Trophoblast cell (in vitro differentiated cells and primary cell): ENCODE results near the gene MRFAP1L1.

ENCODE experiments used
- DNase-seq, 2 donors: peaks; one replicate each; pipeline ENCODE4 v3.0.0-alpha.2; 2016
- H2AFZ ChIP-seq: 2 replicates; pipeline ENCODE4 v1.6.1; 2013; ENCODE audit warnings: low read length, moderate library complexity, mild to moderate bottlenecking; ENCODE audit not compliant: insufficient read depth, poor library complexity
- H2AK5ac ChIP-seq: 2 replicates; pipeline ENCODE4 v1.6.1; 2013; ENCODE audit warnings: mild to moderate bottlenecking, low read length
- H2BK120ac ChIP-seq: 2 replicates; pipeline ENCODE4 v1.6.1; 2013; ENCODE audit warnings: low read length, mild to moderate bottlenecking, moderate library complexity; ENCODE audit not compliant: insufficient read depth, poor library complexity
- H2BK12ac ChIP-seq: 2 replicates; pipeline ENCODE4 v1.6.1; 2013; ENCODE audit warnings: mild to moderate bottlenecking, low read length, moderate library complexity
- H2BK5ac ChIP-seq: 2 replicates; pipeline ENCODE4 v1.6.1; 2013; ENCODE audit warnings: low read length, low read depth, moderate library complexity, mild to moderate bottlenecking; ENCODE audit not compliant: poor library complexity
- H3K14ac ChIP-seq: 2 replicates; pipeline ENCODE4 v1.6.1; 2013; ENCODE audit warnings: mild to moderate bottlenecking, low read length
- H3K18ac ChIP-seq: 2 replicates; pipeline ENCODE4 v1.6.1; 2013; ENCODE audit warnings: mild to moderate bottlenecking, low read length
- H3K23ac ChIP-seq: 2 replicates; pipeline ENCODE4 v1.6.1; 2013; ENCODE audit warnings: low read length
- H3K27ac ChIP-seq: 2 replicates; pipeline ENCODE4 v1.5.1; 2013; ENCODE audit warnings: low read depth, mild to moderate bottlenecking, inconsistent platforms, low read length, moderate library complexity
- H3K27me3 ChIP-seq: 2 replicates; pipeline ENCODE4 v1.6.1; 2013; ENCODE audit warnings: inconsistent platforms, mild to moderate bottlenecking, low read length, moderate library complexity; ENCODE audit not compliant: insufficient read depth
- H3K36me3 ChIP-seq, 2 experiments: 1 replicate in 1 of 2; 2 replicates in 1 of 2; pipeline ENCODE4 v1.6.1; 2013; ENCODE audit warnings: low read length in 2 of 2, mild to moderate bottlenecking in 2 of 2, moderate library complexity in 1 of 2; ENCODE audit not compliant: insufficient read depth in 2 of 2, control insufficient read depth in 1 of 2
- H3K4ac ChIP-seq: 2 replicates; pipeline ENCODE4 v1.6.1; 2013; ENCODE audit warnings: low read depth, mild to moderate bottlenecking, low read length, moderate library complexity
- H3K4me1 ChIP-seq, 2 experiments: 1 replicate in 1 of 2; 2 replicates in 1 of 2; pipeline ENCODE4 v1.6.1; 2013; ENCODE audit warnings: low read length in 2 of 2, mild to moderate bottlenecking in 2 of 2, moderate library complexity in 1 of 2; ENCODE audit not compliant: insufficient read depth in 2 of 2, control insufficient read depth in 1 of 2
- H3K4me2 ChIP-seq: 2 replicates; pipeline ENCODE4 v1.6.1; 2013; ENCODE audit warnings: inconsistent platforms, mild to moderate bottlenecking, low read length, moderate library complexity
- H3K4me3 ChIP-seq: 2 replicates; pipeline ENCODE4 v1.5.1; 2013; ENCODE audit warnings: mild to moderate bottlenecking, low read depth, low read length, inconsistent platforms
- H3K79me1 ChIP-seq: one replicate; pipeline ENCODE4 v1.6.1; 2013; ENCODE audit warnings: low read length
- H3K79me2 ChIP-seq: 2 replicates; pipeline ENCODE4 v1.6.1; 2013; ENCODE audit warnings: low read length, mild to moderate bottlenecking; ENCODE audit not compliant: control insufficient read depth, insufficient read depth, poor library complexity
- H3K9ac ChIP-seq: 2 replicates; pipeline ENCODE4 v1.6.1; 2013; ENCODE audit warnings: mild to moderate bottlenecking, low read length
- H3K9me3 ChIP-seq: 2 replicates; pipeline ENCODE4 v1.6.1; 2013; ENCODE audit warnings: low read depth, mild to moderate bottlenecking, control low read depth, inconsistent platforms, low read length; ENCODE audit not compliant: insufficient read depth
- H4K12ac ChIP-seq: 2 replicates; pipeline ENCODE4 v1.6.1; 2013; ENCODE audit warnings: low read depth, mild to moderate bottlenecking, low read length, moderate library complexity
- H4K8ac ChIP-seq: 2 replicates; pipeline ENCODE4 v1.6.1; 2013; ENCODE audit warnings: low read depth, mild to moderate bottlenecking, low read length, moderate library complexity
- H4K91ac ChIP-seq: one replicate; pipeline ENCODE4 v1.6.1; 2013; ENCODE audit warnings: low read depth, mild to moderate bottlenecking, low read length, moderate library complexity
- WGBS: extraction: QIAGEN DNeasy Blood & Tissue Kit; methylation state at CpG from one replicate; pipeline ENCODE4 v1.1.7; 2013; ENCODE audit warnings: missing lambda C conversion rate; ENCODE audit not compliant: insufficient read length, insufficient coverage; ENCODE audit errors: extremely low coverage; 5-methylcytosine and 5-hydroxymethylcytosine counted together

Gene MRFAP1L1

DNA sequence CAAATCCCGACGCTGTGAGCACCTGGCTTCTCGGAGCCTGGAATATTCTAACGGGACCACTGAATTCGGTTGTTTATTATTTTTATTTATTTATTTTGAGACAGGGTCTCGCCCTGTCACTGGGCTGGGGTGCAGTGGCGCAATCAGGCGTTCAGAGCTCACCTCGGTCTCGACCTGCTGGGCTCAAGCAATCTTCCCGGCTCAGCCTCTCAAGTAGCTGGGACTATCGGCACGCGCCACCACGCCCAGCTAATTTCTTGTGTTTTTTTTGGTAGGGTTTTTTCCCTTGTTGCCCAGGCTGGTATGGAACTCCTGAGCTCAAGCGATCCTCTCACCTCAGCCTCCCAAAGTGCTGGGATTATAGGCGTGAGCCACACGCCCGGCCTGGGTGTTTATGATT is 37.5 kb downstream of the MRFAP1L1 start:
- peaks cover 4 to 6% of the 10 kb centered on the region in 2 experiments for H3K36me3 ChIP-seq
- no peak overlapping the region for H3K27ac ChIP-seq
- H2BK120ac ChIP-seq = no peak overlapping the region
- H3K79me2 ChIP-seq = peaks cover 3% of the 10 kb centered on the region
- no peak overlapping the region for H4K12ac ChIP-seq
- no peak overlapping the region for H4K8ac ChIP-seq
- no peak overlapping the region for H3K4ac ChIP-seq
- H3K4me3 ChIP-seq = no peak overlapping the region
- H3K4me2 ChIP-seq = no peak overlapping the region
- no CpG with 5 or more reads among the region's 19 CpGs for WGBS
- H3K18ac ChIP-seq = no peak overlapping the region
- no peak overlapping the region for H3K23ac ChIP-seq
- H2AFZ ChIP-seq = no peak overlapping the region
- H2BK5ac ChIP-seq = no peak overlapping the region
- no peak overlapping the region for H2BK12ac ChIP-seq
- no peak overlapping the region for H3K9ac ChIP-seq
- H2AK5ac ChIP-seq = no peak overlapping the region
- H3K9me3 ChIP-seq = peaks cover 1% of the 10 kb centered on the region
- H3K27me3 ChIP-seq = no peaks in the 10 kb centered on the region
- H4K91ac ChIP-seq = no peak overlapping the region
- DNase-seq = no peak
- peaks cover 0 to 9% of the 10 kb centered on the region in 2 experiments for H3K4me1 ChIP-seq
- H3K79me1 ChIP-seq = peaks cover 2% of the 10 kb centered on the region
- no peak overlapping the region for H3K14ac ChIP-seq

DNA sequence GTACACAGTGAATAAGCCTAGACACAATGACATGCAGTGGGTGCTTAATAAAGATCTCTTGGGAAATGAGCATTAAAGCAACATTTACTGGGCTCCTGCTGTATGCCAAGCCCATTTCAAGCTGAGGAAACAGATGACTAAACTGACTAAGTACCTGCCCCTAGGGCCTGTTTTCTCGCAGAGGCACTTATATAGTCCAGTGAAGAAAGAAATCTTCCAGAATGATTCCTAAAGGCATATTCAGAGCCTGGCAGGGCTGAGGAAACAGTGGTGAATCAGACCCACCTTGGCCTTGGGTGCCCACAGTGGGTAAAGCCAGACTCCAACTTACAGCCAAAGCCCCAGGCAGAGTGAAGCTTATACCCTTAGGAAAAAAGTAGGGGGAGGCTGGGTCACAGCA is 38.0 kb downstream of the MRFAP1L1 start:
- no CpG with 5 or more reads among the region's 1 CpG for WGBS

DNA sequence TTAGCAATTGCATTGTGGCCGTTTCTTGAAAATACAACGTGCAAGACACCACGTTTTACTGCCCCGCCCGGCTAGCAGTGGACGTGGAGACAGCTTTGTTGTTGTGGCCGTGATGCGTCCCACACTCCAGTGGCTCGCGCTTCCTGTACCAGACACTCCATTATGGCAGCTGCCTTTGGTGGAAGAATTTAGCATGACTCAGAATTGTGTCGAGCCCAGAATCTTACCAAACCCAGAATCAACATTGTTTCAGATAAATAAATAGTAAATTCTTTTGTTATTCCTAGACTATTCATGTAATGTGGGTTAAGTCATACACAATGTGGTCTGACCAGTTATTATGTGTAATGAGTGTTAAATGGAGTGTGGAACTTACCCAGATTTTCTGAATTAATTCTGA is 41.3 kb downstream of the MRFAP1L1 start:
- Histone ChIP-seq H2AK5ac (no peak overlapping the region), H4K12ac (no peak overlapping the region), H3K18ac (no peak overlapping the region), H3K9me3 (peaks cover 9% of the 10 kb centered on the region), H2BK12ac (no peak overlapping the region), H2BK120ac (no peak overlapping the region), H3K27me3 (peaks cover 1% of the 10 kb centered on the region), H3K14ac (no peak overlapping the region), H3K4me2 (no peak overlapping the region), H3K27ac (no peak overlapping the region), H4K8ac (no peak overlapping the region), H3K79me1 (no peaks in the 10 kb centered on the region), H4K91ac (no peak overlapping the region), H3K36me3 (no peaks in the 10 kb centered on the region), H3K9ac (no peak overlapping the region), H2AFZ (no peak overlapping the region), H3K4ac (no peak overlapping the region), H2BK5ac (no peak overlapping the region), H3K79me2 (no peaks in the 10 kb centered on the region), H3K4me1 (no peaks in the 10 kb centered on the region), H3K4me3 (no peak overlapping the region), H3K23ac (no peak overlapping the region)
- WGBS = no CpG with 5 or more reads among the region's 11 CpGs
- DNase-seq = peak; percentile 71 to 92

More for the DNA sequence above, 38.0 kb downstream of the MRFAP1L1 start:
- Histone ChIP-seq H3K27ac (no peak overlapping the region), H3K9me3 (peaks cover 1% of the 10 kb centered on the region), H3K9ac (no peak overlapping the region), H2AFZ (no peak overlapping the region), H3K23ac (no peak overlapping the region), H3K36me3 (peaks cover 0 to 6% of the 10 kb centered on the region in 2 experiments), H3K27me3 (no peaks in the 10 kb centered on the region), H3K14ac (no peak overlapping the region), H2AK5ac (no peak overlapping the region), H3K4ac (no peak overlapping the region), H2BK5ac (no peak overlapping the region), H3K4me3 (no peak overlapping the region), H3K79me1 (peaks cover 2% of the 10 kb centered on the region), H4K8ac (no peak overlapping the region), H4K12ac (no peak overlapping the region), H3K4me2 (no peak overlapping the region), H4K91ac (no peak overlapping the region), H3K18ac (no peak overlapping the region), H2BK12ac (no peak overlapping the region), H3K79me2 (peaks cover 3% of the 10 kb centered on the region), H2BK120ac (no peak overlapping the region), H3K4me1 (peaks cover 0 to 7% of the 10 kb centered on the region in 2 experiments)
- DNase-seq = peak; percentile 66 to 73

DNA sequence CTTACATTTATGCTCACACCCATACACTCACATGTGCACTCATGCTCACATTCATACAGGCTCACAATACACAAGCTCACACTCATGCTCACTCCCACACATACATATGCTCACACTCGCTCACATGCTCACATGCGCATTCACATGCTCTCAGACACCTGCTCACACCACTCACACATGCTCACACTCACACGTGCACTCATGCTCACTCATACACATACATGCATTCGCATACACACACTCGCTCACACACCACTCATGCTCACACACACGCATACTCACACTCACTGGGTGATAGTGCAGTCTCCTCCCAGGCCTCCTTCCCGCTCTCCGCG is 44.4 kb downstream of the MRFAP1L1 start:
- WGBS = 100% methylated on average over 3 of the region's 9 CpGs
- H3K79me2 ChIP-seq = no peaks in the 10 kb centered on the region
- H2AFZ ChIP-seq = no peak overlapping the region
- H2BK120ac ChIP-seq = no peak overlapping the region
- no peak overlapping the region for H4K8ac ChIP-seq
- H4K91ac ChIP-seq = no peak overlapping the region
- no peak overlapping the region for H3K14ac ChIP-seq
- no peaks in the 10 kb centered on the region for H3K4me1 ChIP-seq
- no peak overlapping the region for H3K4me2 ChIP-seq
- peaks cover 9% of the 10 kb centered on the region for H3K9me3 ChIP-seq
- H3K27ac ChIP-seq = no peak overlapping the region
- H2BK12ac ChIP-seq = no peak overlapping the region
- H4K12ac ChIP-seq = no peak overlapping the region
- no peak overlapping the region for H3K4me3 ChIP-seq
- H3K4ac ChIP-seq = no peak overlapping the region
- H3K23ac ChIP-seq = no peak overlapping the region
- H3K9ac ChIP-seq = no peak overlapping the region
- H3K18ac ChIP-seq = no peak overlapping the region
- no peaks in the 10 kb centered on the region for H3K36me3 ChIP-seq
- H2AK5ac ChIP-seq = no peak overlapping the region
- DNase-seq = no peak
- H2BK5ac ChIP-seq = no peak overlapping the region
- peaks cover 7% of the 10 kb centered on the region for H3K27me3 ChIP-seq
- no peaks in the 10 kb centered on the region for H3K79me1 ChIP-seq
